GM12892 (cell line): Measurements from ENCODE around the gene INPP5A.

ENCODE experiments used
- POLR2A ChIP-seq: IDR thresholded peaks from 2 replicates; pipeline ENCODE4 v1.6.1; 2011; ENCODE audit warnings: low read depth, low read length, control low read depth
- TAF1 ChIP-seq: IDR thresholded peaks from 2 replicates; pipeline ENCODE4 v1.6.1; 2011; ENCODE audit warnings: low read depth, mild to moderate bottlenecking, control low read depth, low read length, borderline replicate concordance

DNA sequence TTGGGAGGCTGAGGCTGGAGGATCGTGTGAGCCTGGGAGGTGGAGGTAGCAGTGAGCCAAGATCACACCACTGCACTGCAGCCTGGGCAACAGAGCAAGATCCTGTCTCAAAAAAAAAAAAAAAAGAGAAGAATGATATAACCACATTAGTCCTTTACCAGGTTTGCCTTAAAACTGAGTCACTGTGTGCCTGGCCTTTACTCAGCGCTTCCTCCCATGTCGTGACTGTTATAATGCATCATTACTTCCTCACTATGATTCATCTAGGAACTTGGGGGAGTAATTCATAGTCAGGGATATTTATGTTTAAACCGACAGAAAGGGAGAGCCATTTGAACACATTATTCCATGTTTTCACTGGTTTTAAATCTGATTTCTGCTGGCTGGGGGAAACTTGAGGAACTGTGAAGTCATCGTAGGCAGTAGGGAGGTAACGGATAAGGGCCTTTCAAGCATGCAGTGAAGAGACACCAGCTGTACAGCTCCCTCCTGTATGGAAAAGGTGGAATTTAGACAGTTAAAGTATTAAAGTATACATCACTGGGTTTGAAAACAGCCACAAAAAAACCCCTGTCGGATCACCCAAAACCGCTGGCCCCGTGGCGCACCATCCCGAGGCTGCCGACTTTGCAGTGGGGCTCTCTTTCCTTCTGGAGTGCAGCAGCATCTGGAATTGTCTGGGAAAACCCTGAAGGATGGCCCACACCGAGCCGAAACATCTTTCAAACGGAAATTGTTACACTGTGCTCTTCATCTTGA lies 128.5 kb downstream of the INPP5A start:
- TF ChIP-seq POLR2A, result no peak
- no peak for TF ChIP-seq TAF1
